H1 (cell line): ENCODE measurements around the gene ADAMTS17. TPM values are rescaled to one million over a fixed set of nuclear protein-coding genes. Genes with fewer than 3 reads are reported as not detected.

Source experiments
- CTCF ChIA-PET: fragments of 300-600 bp; sonication (Branson Sonifier 250); formaldehyde crosslinking; loops from one replicate; lab custom pipeline; 2021; ENCODE audit not compliant: partially characterized antibody; lab: Charles Lee
- POLR2A ChIA-PET: fragments of 300-600 bp; sonication (Branson Sonifier 250); formaldehyde crosslinking; loops from one replicate; lab custom pipeline; 2021; ENCODE audit warnings: inconsistent platforms; ENCODE audit not compliant: partially characterized antibody; lab: Charles Lee
- DNase-seq, 2 experiments: peaks; one replicate each; pipeline versions ENCODE4 v3.0.0 to v3.0.0-alpha.2; 2010 to 2022; ENCODE audit warnings: low spot score in 2 of 2, low read depth in 1 of 2, mixed read lengths in 1 of 2
- FAIRE-seq: peaks from 2 replicates; lab custom pipeline; 2011; peaks lifted over from hg19 to GRCh38; lab: Jason Lieb, UNC
- H2AFZ ChIP-seq: 2 replicates; pipeline ENCODE4 v1.8.1; 2012; ENCODE audit warnings: low read length, inconsistent platforms
- H2AK5ac ChIP-seq: 2 replicates; pipeline ENCODE4 v1.6.1; 2013; ENCODE audit warnings: low read depth, low read length
- H2BK120ac ChIP-seq: replicated peaks from 2 replicates; pipeline ENCODE3; 2013; ENCODE audit warnings: low read depth, low read length, inconsistent platforms
- H2BK12ac ChIP-seq: 2 replicates; pipeline ENCODE4 v1.6.1; 2013; ENCODE audit warnings: low read depth, low read length
- H2BK15ac ChIP-seq: 2 replicates; pipeline ENCODE4 v1.6.1; 2013; ENCODE audit warnings: low read length
- H2BK20ac ChIP-seq: 2 replicates; pipeline ENCODE4 v1.6.1; 2013; ENCODE audit warnings: low read length
- H2BK5ac ChIP-seq: 2 replicates; pipeline ENCODE4 v1.6.1; 2013; ENCODE audit warnings: low read depth, low read length
- H3K14ac ChIP-seq: 2 replicates; pipeline ENCODE4 v1.6.1; 2013; ENCODE audit warnings: inconsistent platforms; ENCODE audit not compliant: insufficient read length
- H3K18ac ChIP-seq: 2 replicates; pipeline ENCODE4 v1.6.1; 2013; ENCODE audit warnings: low read length; ENCODE audit errors: extremely low read depth
- H3K23ac ChIP-seq: 2 replicates; pipeline ENCODE4 v1.6.1; 2013; ENCODE audit warnings: inconsistent platforms; ENCODE audit not compliant: insufficient read length
- H3K23me2 ChIP-seq: 2 replicates; pipeline ENCODE4 v1.6.1; 2013; ENCODE audit warnings: low read depth, low read length
- H3K27ac ChIP-seq: 2 replicates; pipeline ENCODE4 v1.6.1; 2011; ENCODE audit warnings: low read depth, low read length, inconsistent platforms
- H3K27me3 ChIP-seq, 4 experiments: replicated peaks in 1 of 4; 1 replicate in 1 of 4; 2 replicates in 3 of 4; pipeline versions ENCODE4 v1.6.1 to v1.8.1; 2011 to 2013; ENCODE audit warnings: low read length in 3 of 4, mild to moderate bottlenecking in 3 of 4, inconsistent platforms in 2 of 4, mixed read lengths in 2 of 4, moderate library complexity in 1 of 4; ENCODE audit not compliant: control insufficient read depth in 3 of 4, insufficient read depth in 3 of 4; ENCODE audit errors: extremely low read depth in 1 of 4
- H3K36me3 ChIP-seq, 4 experiments: 2 replicates each; pipeline versions ENCODE4 v1.6.1 to v1.8.1; 2011 to 2013; ENCODE audit warnings: mild to moderate bottlenecking in 4 of 4, low read length in 3 of 4, moderate library complexity in 2 of 4, control low read depth in 1 of 4, inconsistent platforms in 1 of 4; ENCODE audit not compliant: insufficient read depth in 4 of 4, control insufficient read depth in 2 of 4
- H3K4ac ChIP-seq: replicated peaks from 2 replicates; pipeline ENCODE3; 2013; ENCODE audit warnings: low read length, low read depth, mixed read lengths, inconsistent platforms; ENCODE audit not compliant: insufficient read length
- H3K4me1 ChIP-seq, 4 experiments: replicated peaks in 1 of 4; 1 replicate in 1 of 4; 2 replicates in 3 of 4; pipeline versions ENCODE4 v1.6.1 to v1.8.1; 2011 to 2013; ENCODE audit warnings: low read length in 3 of 4, inconsistent platforms in 2 of 4, mixed read lengths in 1 of 4; ENCODE audit not compliant: insufficient read depth in 4 of 4, control insufficient read depth in 3 of 4
- H3K4me2 ChIP-seq, 2 experiments: 2 replicates each; pipeline versions ENCODE4 v1.6.1 to v1.8.1; 2011 to 2013; ENCODE audit warnings: low read depth in 2 of 2, low read length in 2 of 2, control low read depth in 1 of 2, inconsistent platforms in 1 of 2, mild to moderate bottlenecking in 1 of 2; ENCODE audit not compliant: insufficient read depth in 1 of 2
- H3K4me3 ChIP-seq, 4 experiments: fragments of 200-600, 300-600 bp in 1 of 4; sonication (generic), shearing (Covaris generic), sonication (Bioruptor Twin) in 1 of 4; 2 replicates each; pipeline versions ENCODE4 v1.5.1 to v1.8.1; 2011 to 2016; ENCODE audit warnings: low read length in 4 of 4, low read depth in 3 of 4, control low read depth in 2 of 4, inconsistent platforms in 2 of 4, mild to moderate bottlenecking in 2 of 4, mixed read lengths in 1 of 4, moderate library complexity in 1 of 4; ENCODE audit not compliant: insufficient read depth in 2 of 4; ENCODE audit errors: extremely low read depth in 1 of 4
- H3K56ac ChIP-seq: replicated peaks from 2 replicates; pipeline ENCODE3; 2013; ENCODE audit warnings: low read depth, mild to moderate bottlenecking, mixed read lengths, low read length, inconsistent platforms; ENCODE audit not compliant: insufficient read length
- H3K79me1 ChIP-seq: 2 replicates; pipeline ENCODE4 v1.6.1; 2013; ENCODE audit warnings: low read depth, low read length, control low read depth
- H3K79me2 ChIP-seq, 2 experiments: 2 replicates each; pipeline versions ENCODE4 v1.6.1 to v1.8.1; 2012 to 2013; ENCODE audit warnings: low read length in 2 of 2, mild to moderate bottlenecking in 2 of 2, inconsistent platforms in 1 of 2; ENCODE audit not compliant: insufficient read depth in 2 of 2, control insufficient read depth in 1 of 2
- H3K9ac ChIP-seq, 4 experiments: replicated peaks in 1 of 4; 1 replicate in 1 of 4; 2 replicates in 3 of 4; pipeline versions ENCODE4 v1.6.1 to v1.8.1; 2011 to 2013; ENCODE audit warnings: low read depth in 3 of 4, low read length in 3 of 4, control low read depth in 2 of 4, mild to moderate bottlenecking in 2 of 4, moderate library complexity in 2 of 4, inconsistent platforms in 1 of 4; ENCODE audit errors: extremely low read depth in 1 of 4
- H3K9me3 ChIP-seq, 2 experiments: 2 replicates each; pipeline versions ENCODE4 v1.6.1 to v1.8.1; 2012 to 2013; ENCODE audit warnings: mild to moderate bottlenecking in 2 of 2, moderate library complexity in 2 of 2, control low read depth in 1 of 2, inconsistent platforms in 1 of 2, low read depth in 1 of 2, low read length in 1 of 2, mixed read lengths in 1 of 2; ENCODE audit not compliant: insufficient read depth in 2 of 2
- H4K20me1 ChIP-seq, 2 experiments: replicated peaks in 1 of 2; 2 replicates each; pipeline versions ENCODE3 to v1.8.1; 2011 to 2013; ENCODE audit warnings: inconsistent platforms in 2 of 2, low read length in 2 of 2, mild to moderate bottlenecking in 1 of 2; ENCODE audit not compliant: insufficient read depth in 2 of 2, control insufficient read depth in 1 of 2
- H4K5ac ChIP-seq: 2 replicates; pipeline ENCODE4 v1.6.1; 2013; ENCODE audit warnings: low read length, low read depth, mixed read lengths, inconsistent platforms; ENCODE audit not compliant: insufficient read length
- H4K8ac ChIP-seq: 2 replicates; pipeline ENCODE4 v1.8.0; 2013; ENCODE audit warnings: mild to moderate bottlenecking, moderate library complexity, low read length, inconsistent platforms; ENCODE audit not compliant: insufficient read depth; ENCODE audit errors: extremely low read depth
- H4K91ac ChIP-seq: replicated peaks from 2 replicates; pipeline ENCODE3; 2013; ENCODE audit warnings: low read length, mixed read lengths, inconsistent platforms; ENCODE audit not compliant: insufficient read length
- KDM1A ChIP-seq: fragments of 200-600, 300-600 bp; sonication (generic); IDR thresholded peaks from 2 replicates; pipeline ENCODE4 v1.7.1; 2016; ENCODE audit warnings: mild to moderate bottlenecking, low read length, borderline replicate concordance
- TBP ChIP-seq: IDR thresholded peaks from 2 replicates; pipeline ENCODE4 v1.6.1; 2011; ENCODE audit warnings: low read depth, low read length, improper control_type of control experiment
- WGBS, 2 experiments: shearing (Covaris generic) in 1 of 2; methylation state at CpG; one replicate each; pipeline versions ENCODE4 v1.1.6 to v1.1.7; 2013 to 2015; ENCODE audit warnings: low lambda C conversion rate in 2 of 2, mixed read lengths in 2 of 2, inconsistent platforms in 1 of 2, low coverage in 1 of 2, missing lambda C conversion rate in 1 of 2; ENCODE audit not compliant: insufficient replicate concordance in 2 of 2, insufficient coverage in 1 of 2, insufficient read length in 1 of 2; ENCODE audit errors: extremely low coverage in 1 of 2, missing lambda C conversion rate in 1 of 2; 5-methylcytosine and 5-hydroxymethylcytosine counted together
- polyA plus RNA-seq, 7 experiments: library from polyadenylated mRNA; depleted of rRNA in 3 of 7; stranded (reverse) in 5 of 7; unstranded in 2 of 7; fragments of >200 nt in 5 of 7; fragments of 200-250 nt in 2 of 7; gene quantifications; 1 replicate in 5 of 7; 2 replicates in 1 of 7; 4 replicates in 1 of 7; pipeline versions ENCODE4 v1.2.1 to v1.2.3, GENCODE V29; 2011 to 2013; ENCODE audit warnings: missing spikeins in 2 of 7, mixed read lengths in 2 of 7
- total RNA-seq: library from RNA; stranded (reverse); fragmentation: NEBNext Ultra II Directional; extraction: Animal tissue kit (Norgen Biotek cat#: 25700); gene quantifications from 2 replicates; pipeline ENCODE4 v1.2.1, GENCODE V29; 2021

The ADAMTS17 gene
- total and polyA plus RNA-seq, 2 of the 8 experiments (the other 6 are each of a cell fraction or from before 2014, with no cell fraction given) = 0.51 to 1.7 TPM

GRCh38 chr15:100026041-100026440 lies 315.7 kb downstream of the ADAMTS17 start:
- Histone ChIP-seq H3K14ac (no peak overlapping the region), H3K4me3 (no peak overlapping the region), H2BK12ac (no peak overlapping the region), H2AFZ (no peak overlapping the region), H4K91ac (no peak overlapping the region), H2BK5ac (no peak overlapping the region), H3K27ac (no peak overlapping the region), H3K18ac (no peak overlapping the region), H2AK5ac (no peak overlapping the region), H3K4me2 (no peak overlapping the region), H3K79me1 (no peaks in the 10 kb centered on the region), H2BK120ac (no peak overlapping the region), H4K5ac (no peak overlapping the region), H3K79me2 (no peaks in the 10 kb centered on the region), H3K36me3 (no peaks in the 10 kb centered on the region), H3K4ac (no peak overlapping the region), H3K23ac (no peak overlapping the region), H2BK20ac (no peak overlapping the region), H4K20me1 (no peaks in the 10 kb centered on the region), H3K9ac (no peak overlapping the region), H3K9me3 (peaks cover 8 to 10% of the 10 kb centered on the region in 2 experiments), H3K27me3 (no peaks in the 10 kb centered on the region), H4K8ac (no peak overlapping the region), H2BK15ac (no peak overlapping the region), H3K56ac (no peak overlapping the region), H3K4me1 (no peaks in the 10 kb centered on the region), H3K23me2 (no peaks in the 10 kb centered on the region)
- WGBS, 2 experiments = 97% methylated on average over 2 of the region's 2 CpGs; no CpG with 5 or more reads in 1 of the 2 experiments
- POLR2A ChIA-PET = no interaction called here
- no peak for DNase-seq
- TF ChIP-seq KDM1A (no peak), TBP (no peak)
- no peak for FAIRE-seq
- CTCF ChIA-PET = no interaction called here
